Panc1 (cell line): Measurements from ENCODE around the gene RAB8A.

Experiments
- CTCF ChIP-seq: fragments of 450-650 bp; IDR thresholded peaks from 2 replicates; pipeline ENCODE4 v1.5.1; 2017; ENCODE audit warnings: mild to moderate bottlenecking
- POLR2AphosphoS5 ChIP-seq: IDR thresholded peaks from 2 replicates; pipeline ENCODE4 v1.6.1; 2012; ENCODE audit warnings: mild to moderate bottlenecking, low read depth, low read length, moderate library complexity
- SIN3A ChIP-seq: IDR thresholded peaks from 2 replicates; pipeline ENCODE4 v1.6.1; 2012; ENCODE audit warnings: low read depth, mild to moderate bottlenecking, low read length, moderate library complexity, borderline replicate concordance; ENCODE audit not compliant: insufficient read depth
- TF ChIP-seq, protein P1 (sequence below), 2 experiments: IDR thresholded peaks; 2 replicates each; pipeline ENCODE4 v1.6.1; 2011 to 2012; ENCODE audit warnings: low read depth in 2 of 2, control low read depth in 1 of 2, low read length in 1 of 2, mild to moderate bottlenecking in 1 of 2, moderate library complexity in 1 of 2; ENCODE audit not compliant: insufficient read depth in 1 of 2

GRCh38 chr19:16113727-16114126 lies 2.0 kb downstream of the RAB8A start:
- TF ChIP-seq CTCF (no peak), SIN3A (no peak), POLR2AphosphoS5 (no peak)
- TF ChIP-seq, protein P1, sequence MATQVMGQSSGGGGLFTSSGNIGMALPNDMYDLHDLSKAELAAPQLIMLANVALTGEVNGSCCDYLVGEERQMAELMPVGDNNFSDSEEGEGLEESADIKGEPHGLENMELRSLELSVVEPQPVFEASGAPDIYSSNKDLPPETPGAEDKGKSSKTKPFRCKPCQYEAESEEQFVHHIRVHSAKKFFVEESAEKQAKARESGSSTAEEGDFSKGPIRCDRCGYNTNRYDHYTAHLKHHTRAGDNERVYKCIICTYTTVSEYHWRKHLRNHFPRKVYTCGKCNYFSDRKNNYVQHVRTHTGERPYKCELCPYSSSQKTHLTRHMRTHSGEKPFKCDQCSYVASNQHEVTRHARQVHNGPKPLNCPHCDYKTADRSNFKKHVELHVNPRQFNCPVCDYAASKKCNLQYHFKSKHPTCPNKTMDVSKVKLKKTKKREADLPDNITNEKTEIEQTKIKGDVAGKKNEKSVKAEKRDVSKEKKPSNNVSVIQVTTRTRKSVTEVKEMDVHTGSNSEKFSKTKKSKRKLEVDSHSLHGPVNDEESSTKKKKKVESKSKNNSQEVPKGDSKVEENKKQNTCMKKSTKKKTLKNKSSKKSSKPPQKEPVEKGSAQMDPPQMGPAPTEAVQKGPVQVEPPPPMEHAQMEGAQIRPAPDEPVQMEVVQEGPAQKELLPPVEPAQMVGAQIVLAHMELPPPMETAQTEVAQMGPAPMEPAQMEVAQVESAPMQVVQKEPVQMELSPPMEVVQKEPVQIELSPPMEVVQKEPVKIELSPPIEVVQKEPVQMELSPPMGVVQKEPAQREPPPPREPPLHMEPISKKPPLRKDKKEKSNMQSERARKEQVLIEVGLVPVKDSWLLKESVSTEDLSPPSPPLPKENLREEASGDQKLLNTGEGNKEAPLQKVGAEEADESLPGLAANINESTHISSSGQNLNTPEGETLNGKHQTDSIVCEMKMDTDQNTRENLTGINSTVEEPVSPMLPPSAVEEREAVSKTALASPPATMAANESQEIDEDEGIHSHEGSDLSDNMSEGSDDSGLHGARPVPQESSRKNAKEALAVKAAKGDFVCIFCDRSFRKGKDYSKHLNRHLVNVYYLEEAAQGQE (IDR thresholded peaks at IDR 0.05; ENCODE audit: insufficient read depth in 1 of 2, low read depth in 2 of 2, low read length in 1 of 2): no peak
